Fibroblast of skin of right quadriceps (primary cell): Measurements from ENCODE around the gene DTNA.
A peak's percentile ranks its signal among the peaks of the same experiment; 100 is the strongest.
"Not testable (repeated sequence)": the region's sequence is repeated elsewhere in the genome, so short reads cannot be mapped to it uniquely, and the experiment has no call there.

ENCODE experiments used
- DNase-seq: peaks from one replicate; pipeline ENCODE4 v3.0.0-alpha.2; 2013

The DTNA gene

DNA sequence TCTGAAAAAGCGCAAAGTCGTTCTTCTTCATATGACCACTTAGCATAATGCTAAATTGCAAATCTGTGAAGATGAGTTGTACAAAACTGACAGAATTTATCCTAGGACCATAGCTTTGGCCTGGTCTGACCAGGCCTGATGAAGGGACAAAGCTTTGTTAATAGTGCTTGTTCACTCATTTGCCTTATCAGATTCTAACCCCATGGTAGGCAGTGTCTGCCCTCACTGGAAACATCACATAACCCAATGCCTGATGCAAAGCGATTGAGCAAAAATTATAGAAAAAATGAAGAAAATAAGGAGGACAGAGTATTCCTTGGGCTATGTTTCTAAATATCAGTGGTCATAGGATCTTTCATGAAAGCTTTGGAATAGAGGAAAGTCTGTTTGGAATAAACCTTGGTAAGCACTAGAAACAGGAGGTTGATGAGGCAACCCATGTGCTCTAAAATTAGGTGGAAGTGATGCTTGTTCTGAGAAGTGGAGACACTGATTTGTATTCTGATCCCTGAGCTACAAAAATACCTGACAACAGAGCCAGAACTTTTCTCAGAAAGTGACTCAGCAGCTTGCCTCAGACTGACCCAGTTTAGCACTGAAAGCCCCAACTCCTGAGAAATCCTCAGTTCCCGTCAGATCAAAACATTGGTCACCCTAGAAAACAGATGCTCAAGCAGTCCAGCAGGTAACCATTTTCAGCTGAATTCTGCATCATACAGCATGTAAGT is 199.7 kb downstream of the DTNA start:
- DNase-seq, result peak; percentile 29

DNA sequence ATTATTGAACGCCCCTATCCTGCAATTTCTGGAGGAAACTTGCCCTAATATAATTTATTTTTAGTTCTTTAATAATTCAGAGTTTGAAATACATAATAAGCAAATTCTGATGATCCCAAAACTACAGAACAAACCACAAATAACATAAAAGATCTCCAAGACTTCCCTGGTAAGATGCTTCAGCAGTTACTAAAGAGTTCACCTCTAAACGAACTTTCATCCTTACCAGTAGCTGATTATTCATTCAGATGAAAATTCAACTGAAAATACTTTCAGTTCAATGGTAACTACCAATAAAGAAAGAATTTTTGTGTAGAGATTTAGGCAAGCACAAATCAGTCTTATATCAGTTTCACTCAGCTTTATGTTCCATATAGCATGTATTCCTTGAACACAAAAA is 201.0 kb downstream of the DTNA start:
- DNase-seq, result no peak

DNA sequence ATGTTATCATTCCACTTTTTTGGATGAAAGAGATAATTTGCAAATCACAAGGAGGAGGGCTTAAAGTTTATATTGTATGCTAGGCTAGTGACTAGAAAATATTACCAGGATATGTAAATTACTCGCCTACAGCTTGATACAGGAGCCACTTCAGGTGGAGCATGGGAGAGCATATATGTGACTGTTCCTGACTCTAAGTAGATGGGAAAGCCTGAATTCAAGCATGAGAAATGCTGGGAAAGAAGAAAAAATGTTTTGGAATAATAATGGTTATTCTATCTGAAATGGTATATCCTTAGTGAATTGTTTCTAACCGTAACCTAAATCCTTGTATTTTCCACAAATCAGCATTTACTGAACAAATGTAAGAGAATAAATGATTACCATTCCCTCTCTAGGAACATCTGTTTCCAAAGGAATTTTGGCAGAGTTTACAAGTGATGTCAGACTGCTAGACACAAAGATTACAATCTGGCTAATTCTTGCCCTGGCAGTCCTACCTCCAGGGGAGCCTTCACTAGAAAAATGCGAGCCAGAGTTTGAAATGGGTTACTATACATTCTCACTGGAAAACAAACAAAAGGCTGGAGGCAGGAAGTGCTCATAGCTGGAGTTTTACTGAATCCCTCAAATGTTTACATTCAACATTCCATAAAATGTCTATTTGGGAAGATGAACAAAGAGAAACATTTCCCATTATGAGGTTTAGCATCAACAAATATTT is 201.7 kb downstream of the DTNA start:
- DNase-seq, result peak; percentile 96

DNA sequence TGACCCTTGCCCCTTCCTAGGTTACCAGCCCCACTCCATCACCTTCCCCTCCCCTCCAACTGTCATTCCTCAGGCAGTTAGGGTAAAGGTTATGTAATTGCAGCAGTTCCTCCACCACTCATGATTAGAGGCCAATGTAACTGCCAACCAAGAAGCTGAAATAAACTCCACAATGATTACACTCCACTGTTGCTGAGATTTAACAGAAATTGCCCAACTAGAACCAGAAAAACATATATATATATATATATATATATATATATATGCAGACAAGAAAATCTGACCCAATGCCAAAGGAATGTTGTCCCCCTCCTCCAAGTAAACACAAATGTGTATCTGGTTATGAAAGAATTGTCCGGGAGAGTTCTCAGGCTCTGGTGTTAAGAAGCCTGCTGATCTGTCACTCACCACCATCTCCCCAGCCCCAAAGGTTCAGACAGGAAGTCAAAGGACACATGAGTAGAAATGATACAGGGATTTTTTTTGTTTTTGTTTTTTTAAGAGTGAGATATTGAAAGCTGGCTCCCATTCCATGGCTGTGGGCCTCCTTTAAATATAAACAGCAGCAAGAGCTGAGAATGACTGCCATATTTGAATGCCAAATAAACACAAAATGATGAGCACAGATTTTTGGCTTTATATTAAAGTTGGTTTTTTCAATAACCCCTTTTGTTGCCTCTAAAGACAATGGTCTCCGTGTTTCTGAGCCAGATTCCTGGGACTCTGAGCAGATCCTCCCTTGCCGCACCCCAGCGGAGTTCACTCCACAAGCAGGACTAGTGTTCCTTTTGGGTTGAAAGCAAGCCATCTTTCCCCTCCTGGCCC is 204.0 kb downstream of the DTNA start:
- peak; percentile 82 for DNase-seq

DNA sequence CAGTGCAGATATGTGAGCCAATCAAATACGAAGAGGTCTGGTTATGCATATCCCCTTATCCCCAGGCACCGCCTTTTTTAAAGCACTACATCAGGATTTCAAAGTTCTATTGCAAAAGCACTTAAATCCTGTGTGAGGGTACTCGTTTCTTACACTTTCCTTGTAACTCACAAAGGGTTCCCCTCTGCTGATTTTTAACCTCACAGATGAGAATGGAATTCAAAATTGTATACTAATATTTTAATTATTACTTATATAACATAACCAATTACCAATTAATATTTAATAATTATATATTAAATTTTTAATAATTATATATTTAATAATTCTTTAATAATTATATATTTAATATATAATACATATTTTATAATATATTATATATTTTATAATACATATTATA is 204.9 kb downstream of the DTNA start:
- DNase-seq, result no peak

DNA sequence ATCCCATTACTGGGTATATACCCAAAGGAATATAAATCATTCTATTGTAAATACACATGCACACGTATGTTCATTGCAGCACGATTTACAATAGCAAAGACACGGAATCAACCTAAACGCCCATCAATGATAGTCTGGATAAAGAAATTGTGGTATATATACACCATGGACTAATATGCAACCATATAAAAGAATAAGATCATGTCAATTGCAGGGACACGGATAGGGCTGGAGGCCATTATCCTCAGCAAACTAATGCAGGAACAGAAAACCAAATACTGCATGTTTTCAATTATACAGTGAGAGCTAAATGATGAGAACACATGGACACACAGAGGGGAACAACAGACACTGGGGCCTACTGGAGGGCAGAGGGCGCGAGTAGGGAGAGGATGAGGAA is 206.4 kb downstream of the DTNA start:
- DNase-seq, result not testable (repeated sequence)

DNA sequence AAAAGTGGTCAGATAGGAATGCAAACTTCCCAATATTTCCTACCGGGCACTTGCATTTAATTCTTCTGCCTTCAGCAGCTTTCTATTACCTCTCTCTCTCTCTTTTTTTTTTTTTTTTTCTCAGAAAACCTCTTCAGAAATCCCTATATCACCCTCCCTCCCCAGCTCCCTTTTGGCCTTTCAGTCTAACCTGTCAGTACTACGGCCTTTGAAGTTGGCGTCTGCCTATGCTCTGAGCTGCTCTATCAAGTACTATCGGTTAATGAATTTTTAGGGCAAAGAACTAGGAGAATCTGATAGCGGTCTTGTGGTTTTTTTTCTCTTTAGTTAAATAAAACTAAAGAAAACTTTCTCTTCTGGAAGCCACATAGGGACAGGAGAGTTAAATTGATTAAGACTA is 208.8 kb downstream of the DTNA start:
- DNase-seq, result no peak

DNA sequence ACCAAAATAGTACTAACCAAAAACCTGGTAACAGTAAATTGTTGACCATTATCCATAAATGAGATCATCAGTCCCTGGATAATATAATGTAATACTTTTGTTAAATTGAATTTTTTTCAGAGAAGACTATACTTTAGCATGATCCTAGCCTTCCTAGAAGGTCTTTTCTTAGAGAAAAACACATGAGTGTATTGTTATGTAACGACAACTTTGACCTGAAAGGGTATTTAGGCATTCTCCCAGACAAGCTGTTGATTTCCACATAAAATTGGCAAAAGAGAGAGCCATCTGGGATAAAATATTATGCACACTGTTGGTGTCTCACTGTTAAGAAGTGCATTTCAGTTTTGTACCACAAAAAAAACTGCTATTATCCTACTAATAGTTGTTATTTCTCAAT is 211.1 kb downstream of the DTNA start:
- no peak for DNase-seq

DNA sequence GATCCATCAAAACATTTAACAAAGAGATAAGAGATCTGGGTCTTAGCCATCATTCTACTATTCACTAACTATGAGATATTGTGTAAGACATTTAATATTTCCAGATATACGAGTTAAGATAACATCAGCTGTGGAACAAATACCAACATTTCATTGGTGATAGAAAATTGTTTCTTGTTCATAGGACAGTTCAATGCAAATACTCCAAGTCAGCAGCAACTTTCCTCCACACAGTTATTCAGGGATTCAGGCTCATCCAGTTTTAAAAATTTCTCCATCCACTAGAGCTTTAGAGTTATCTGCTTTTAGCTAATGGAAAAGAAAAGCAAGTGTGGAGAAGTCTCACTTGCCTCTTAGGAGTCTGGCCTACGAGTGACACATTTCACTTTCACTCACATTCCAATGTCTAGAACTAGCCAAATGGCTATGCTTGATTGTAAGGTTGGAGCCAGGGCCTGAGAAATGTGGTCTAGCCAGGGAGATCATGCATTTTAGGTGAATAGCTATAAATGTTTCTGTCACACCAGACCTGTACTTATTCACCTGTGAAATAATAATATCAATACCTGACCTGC is 211.8 kb downstream of the DTNA start:
- DNase-seq, result no peak

DNA sequence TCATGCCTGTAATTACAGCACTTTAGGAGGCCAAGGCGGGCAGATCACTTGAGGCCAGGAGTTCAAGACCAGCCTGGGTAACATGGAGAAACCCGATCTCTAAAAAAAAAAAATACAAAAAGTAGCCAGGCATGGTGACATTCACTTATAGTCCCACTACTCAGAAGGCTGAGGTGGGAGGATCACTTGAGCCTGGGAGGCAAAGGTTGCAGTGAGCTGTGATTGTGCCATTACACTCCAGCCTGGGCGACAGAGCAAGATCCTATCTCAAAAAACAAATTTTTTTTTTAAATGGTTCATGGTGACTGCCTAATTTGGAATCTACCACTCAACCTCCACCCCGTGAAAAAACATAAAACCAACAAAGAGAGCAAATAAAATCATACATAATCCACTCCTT is 212.5 kb downstream of the DTNA start:
- not testable (repeated sequence) for DNase-seq

DNA sequence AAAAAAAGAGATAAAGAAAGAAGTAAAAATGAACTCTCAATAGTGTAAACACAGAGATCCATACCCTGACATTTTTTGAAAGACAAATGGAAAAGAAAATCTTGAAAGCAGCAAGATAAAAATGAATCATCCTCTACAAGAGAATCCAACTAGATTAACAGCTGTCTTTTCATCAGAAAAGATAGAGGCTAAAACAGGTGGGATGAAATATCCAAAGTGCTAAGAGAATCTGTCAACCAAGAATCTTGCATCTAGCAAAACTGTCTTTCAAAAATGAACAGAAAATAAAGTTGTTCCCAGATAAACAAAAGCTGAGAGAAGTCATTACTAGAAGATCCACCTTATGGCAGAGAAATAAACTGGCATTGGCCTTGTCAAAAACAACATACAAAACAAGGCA is 213.8 kb downstream of the DTNA start:
- no peak for DNase-seq

DNA sequence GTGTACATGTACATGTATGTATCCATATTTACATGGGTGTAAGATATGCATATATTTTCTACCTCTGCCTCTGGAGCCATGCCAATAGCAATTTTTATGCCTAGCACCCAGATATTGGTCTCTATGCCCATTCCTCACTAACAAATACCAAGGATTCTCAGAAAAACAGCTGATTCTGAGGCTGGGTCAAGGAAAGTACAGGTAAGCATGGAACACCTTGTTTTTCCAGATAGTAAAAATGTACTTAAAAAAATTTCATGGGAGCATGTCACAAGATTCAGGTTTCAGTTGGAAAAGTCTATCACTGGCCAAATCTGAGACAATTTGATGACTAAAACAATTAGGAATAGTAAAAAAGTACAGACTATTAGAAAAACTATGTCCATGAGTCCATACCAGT is 216.6 kb downstream of the DTNA start:
- DNase-seq, result no peak

DNA sequence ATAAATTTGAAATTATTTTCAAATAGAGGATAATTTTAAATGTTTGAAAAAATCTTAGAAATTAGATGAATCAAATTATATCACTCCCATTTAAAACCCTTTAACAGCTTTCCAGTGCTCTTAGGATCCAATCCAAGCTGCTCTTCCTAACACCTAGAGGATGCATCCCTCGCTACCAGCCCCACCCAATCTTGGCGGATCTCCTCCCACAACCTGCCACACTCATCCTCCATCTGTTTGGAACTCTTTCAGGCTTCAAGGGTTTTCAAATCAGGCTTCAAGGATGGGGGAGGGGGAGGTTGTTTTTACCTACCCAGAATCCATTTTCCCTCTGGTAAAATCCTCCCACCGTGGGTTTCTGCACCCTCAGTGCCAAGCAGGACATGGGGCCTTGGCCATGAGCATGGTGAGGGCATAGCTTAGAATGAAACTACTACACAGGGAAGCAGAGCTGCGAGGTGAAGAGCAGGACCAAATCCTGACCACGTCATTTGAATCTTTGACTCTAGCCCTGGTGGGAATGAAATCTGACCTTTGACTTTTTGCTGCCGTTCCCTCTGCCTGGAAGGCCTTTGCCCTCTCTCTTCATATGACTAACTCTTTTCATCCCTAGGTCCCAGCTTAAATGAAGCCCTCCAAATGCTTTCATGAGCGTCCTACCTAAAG is 218.1 kb downstream of the DTNA start:
- DNase-seq, result no peak

DNA sequence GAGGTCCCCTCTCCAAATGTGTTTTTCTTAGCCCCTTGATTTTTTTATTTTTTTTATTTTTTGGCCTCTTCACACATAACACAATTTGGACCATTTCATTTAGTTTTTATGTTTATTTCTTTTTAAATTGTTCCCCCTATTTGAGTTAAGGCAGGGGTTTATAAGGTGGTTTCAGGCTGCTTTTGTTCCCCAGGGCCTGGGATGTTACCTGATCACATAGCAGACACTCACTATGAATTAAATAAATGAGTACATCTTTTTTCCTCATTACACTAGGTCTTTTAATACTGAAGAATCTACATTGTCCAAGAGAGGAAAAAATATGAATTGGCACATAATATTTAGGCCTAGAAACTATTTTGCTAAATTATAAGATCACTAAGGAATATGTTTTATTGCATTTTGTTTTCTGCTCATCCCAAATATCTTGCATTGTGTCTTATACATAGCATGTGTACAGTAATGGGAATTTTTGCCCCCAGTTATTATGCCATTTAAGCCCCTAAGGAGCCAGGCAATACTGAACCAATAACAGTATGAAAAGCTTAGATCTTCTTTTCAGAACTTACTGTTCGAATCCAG is 218.7 kb downstream of the DTNA start:
- no peak for DNase-seq

DNA sequence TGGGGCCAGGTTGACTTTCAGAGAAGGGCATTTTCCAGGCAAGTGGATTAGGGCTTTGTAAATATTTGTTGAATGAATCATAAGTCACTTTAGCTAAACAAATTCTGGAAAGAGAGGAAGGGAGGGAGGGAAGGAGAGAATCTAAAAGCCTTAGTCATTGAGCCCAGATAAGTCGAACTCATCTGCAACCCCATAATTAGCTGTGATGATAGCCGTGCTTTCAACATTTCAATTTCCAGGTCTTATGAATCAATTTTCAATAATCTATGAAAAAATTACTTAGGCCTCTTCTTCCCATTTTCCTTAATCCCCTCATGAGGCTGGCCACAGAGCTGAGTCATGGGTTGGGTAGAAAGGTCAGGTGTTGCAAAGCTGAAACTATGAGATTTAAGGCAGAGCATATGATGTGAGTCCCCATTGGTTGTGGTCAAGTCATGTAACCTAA is 219.3 kb downstream of the DTNA start:
- peak; percentile 78 for DNase-seq

DNA sequence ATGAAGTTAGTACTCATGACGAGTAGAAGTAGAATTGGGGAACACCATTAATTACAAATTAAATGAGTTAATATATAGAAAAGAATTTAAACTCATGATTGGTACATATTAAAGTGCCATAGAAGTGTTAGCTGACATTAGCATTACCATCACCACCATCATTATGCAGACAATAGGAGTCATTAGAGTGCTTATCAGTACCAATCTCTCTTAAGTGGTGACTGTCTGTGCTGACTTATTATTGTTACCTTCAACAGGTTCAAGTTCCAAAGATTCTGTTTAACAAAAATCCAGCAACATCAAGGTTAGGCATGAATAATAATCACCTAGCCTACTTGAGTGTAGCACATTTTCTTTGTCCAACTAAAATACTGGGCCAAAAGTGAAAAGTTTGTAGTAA is 222.3 kb downstream of the DTNA start:
- no peak for DNase-seq

DNA sequence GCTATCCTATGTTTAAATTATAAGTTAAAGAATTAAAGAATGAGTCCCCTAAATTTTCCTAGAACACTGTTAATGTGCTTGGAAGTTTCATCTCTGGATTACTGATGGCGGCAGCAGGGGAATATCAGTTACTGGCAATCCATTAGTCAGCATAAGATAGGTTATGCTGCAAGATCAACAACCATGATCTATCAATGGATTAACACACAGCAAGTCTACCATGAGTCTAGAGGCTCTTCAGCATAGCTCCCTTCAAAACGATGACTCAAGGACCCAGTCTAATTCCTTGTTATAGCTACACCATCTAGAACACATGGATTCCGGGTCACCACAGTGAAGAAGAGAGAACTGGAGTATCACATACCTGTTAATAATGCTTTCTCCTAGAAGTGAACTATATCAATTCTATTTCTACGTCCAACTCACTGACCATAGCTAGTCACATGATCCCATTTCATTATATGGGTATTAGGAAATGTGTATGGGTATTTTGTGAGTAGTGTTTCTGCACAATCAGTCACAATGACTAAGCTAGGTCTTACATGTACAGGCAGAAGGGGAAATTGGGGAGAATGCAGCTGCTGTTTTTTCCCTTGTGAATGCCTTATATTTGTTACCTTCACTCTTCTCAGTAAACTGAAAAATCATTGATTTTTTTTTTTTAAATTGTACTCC is 222.8 kb downstream of the DTNA start:
- no peak for DNase-seq

DNA sequence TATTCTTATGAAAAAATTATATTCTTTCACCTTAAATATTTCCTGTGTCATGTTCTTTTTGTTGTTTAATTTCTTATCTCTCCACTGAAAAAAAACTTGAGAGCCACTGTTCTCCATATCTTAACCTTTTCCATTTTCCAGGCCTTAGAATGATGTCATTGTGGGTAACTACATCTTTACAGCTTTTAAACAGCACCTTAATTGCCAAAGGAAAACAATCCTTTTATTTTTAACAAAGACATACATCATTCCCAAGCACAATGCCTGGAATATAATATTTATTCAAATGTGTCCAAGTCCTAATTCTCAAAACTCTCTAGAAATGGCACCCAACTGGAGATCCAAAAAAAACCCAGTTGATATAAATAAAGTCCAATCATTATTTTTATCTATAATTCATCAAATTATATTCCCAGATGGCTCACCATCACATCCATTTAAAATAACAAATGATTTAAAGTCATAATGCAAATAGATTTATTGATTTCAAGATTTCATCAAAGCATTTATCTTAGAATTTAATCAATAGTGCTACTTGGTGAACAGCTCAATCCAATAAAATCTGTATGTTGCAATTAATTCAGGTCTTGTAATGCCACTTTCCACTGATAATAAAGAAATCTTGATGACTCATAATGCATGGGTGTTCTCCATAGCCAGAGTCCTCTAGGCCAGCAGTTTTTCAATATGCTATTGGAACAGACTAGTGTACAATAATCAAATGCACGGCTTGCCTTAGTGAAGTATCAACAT is 224.0 kb downstream of the DTNA start:
- DNase-seq, result no peak

DNA sequence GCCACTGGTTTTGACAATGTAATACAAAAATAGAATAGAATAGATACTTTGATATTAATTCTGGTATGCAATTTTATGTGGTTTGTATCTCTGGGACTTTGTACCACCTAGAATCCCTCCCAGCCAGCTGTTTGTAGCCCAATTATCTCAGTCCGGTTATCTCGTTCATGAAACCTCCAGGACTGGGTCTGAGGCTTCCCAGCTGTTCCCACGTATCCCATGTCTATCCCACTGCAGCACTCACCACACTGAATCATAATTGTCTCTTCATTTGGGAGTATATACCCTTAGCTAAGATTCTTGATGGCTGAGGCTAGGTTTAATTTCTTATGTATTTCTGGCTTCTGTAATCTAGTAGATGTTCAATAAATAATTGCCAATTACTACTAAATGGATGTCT is 226.7 kb downstream of the DTNA start:
- no peak for DNase-seq

DNA sequence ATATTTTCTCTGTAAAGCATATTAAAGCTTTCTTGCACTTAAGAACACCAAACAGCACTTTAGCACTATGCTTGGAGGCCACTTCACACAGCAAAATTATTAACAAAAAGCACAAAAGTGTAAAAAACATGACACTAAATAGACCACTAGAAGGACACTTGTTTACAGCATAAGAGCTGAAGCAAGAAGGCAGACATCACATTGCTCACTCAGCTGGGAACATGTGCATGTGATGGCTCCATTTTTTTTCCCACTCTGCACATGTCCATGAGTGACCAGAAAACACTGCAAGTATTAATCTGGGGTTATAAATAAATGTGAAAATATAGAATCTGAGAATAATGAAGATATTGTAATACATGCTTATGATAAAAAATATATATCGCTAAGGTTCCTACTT is 228.0 kb downstream of the DTNA start:
- DNase-seq, result no peak
